Trophoblast cell (in vitro differentiated cells and primary cell): ENCODE results near the gene PTGIS.

Experiments used
- DNase-seq, 2 donors: peaks; one replicate each; pipeline ENCODE4 v3.0.0-alpha.2; 2016
- H2AFZ ChIP-seq: 2 replicates; pipeline ENCODE4 v1.6.1; 2013; ENCODE audit warnings: low read length, moderate library complexity, mild to moderate bottlenecking; ENCODE audit not compliant: insufficient read depth, poor library complexity
- H2AK5ac ChIP-seq: 2 replicates; pipeline ENCODE4 v1.6.1; 2013; ENCODE audit warnings: mild to moderate bottlenecking, low read length
- H2BK120ac ChIP-seq: 2 replicates; pipeline ENCODE4 v1.6.1; 2013; ENCODE audit warnings: low read length, mild to moderate bottlenecking, moderate library complexity; ENCODE audit not compliant: insufficient read depth, poor library complexity
- H2BK12ac ChIP-seq: 2 replicates; pipeline ENCODE4 v1.6.1; 2013; ENCODE audit warnings: mild to moderate bottlenecking, low read length, moderate library complexity
- H2BK5ac ChIP-seq: 2 replicates; pipeline ENCODE4 v1.6.1; 2013; ENCODE audit warnings: low read length, low read depth, moderate library complexity, mild to moderate bottlenecking; ENCODE audit not compliant: poor library complexity
- H3K14ac ChIP-seq: 2 replicates; pipeline ENCODE4 v1.6.1; 2013; ENCODE audit warnings: mild to moderate bottlenecking, low read length
- H3K18ac ChIP-seq: 2 replicates; pipeline ENCODE4 v1.6.1; 2013; ENCODE audit warnings: mild to moderate bottlenecking, low read length
- H3K23ac ChIP-seq: 2 replicates; pipeline ENCODE4 v1.6.1; 2013; ENCODE audit warnings: low read length
- H3K27ac ChIP-seq: 2 replicates; pipeline ENCODE4 v1.5.1; 2013; ENCODE audit warnings: low read depth, mild to moderate bottlenecking, inconsistent platforms, low read length, moderate library complexity
- H3K27me3 ChIP-seq: 2 replicates; pipeline ENCODE4 v1.6.1; 2013; ENCODE audit warnings: inconsistent platforms, mild to moderate bottlenecking, low read length, moderate library complexity; ENCODE audit not compliant: insufficient read depth
- H3K36me3 ChIP-seq, 2 experiments: 1 replicate in 1 of 2; 2 replicates in 1 of 2; pipeline ENCODE4 v1.6.1; 2013; ENCODE audit warnings: low read length in 2 of 2, mild to moderate bottlenecking in 2 of 2, moderate library complexity in 1 of 2; ENCODE audit not compliant: insufficient read depth in 2 of 2, control insufficient read depth in 1 of 2
- H3K4ac ChIP-seq: 2 replicates; pipeline ENCODE4 v1.6.1; 2013; ENCODE audit warnings: low read depth, mild to moderate bottlenecking, low read length, moderate library complexity
- H3K4me1 ChIP-seq, 2 experiments: 1 replicate in 1 of 2; 2 replicates in 1 of 2; pipeline ENCODE4 v1.6.1; 2013; ENCODE audit warnings: low read length in 2 of 2, mild to moderate bottlenecking in 2 of 2, moderate library complexity in 1 of 2; ENCODE audit not compliant: insufficient read depth in 2 of 2, control insufficient read depth in 1 of 2
- H3K4me2 ChIP-seq: 2 replicates; pipeline ENCODE4 v1.6.1; 2013; ENCODE audit warnings: inconsistent platforms, mild to moderate bottlenecking, low read length, moderate library complexity
- H3K4me3 ChIP-seq: 2 replicates; pipeline ENCODE4 v1.5.1; 2013; ENCODE audit warnings: mild to moderate bottlenecking, low read depth, low read length, inconsistent platforms
- H3K79me1 ChIP-seq: one replicate; pipeline ENCODE4 v1.6.1; 2013; ENCODE audit warnings: low read length
- H3K79me2 ChIP-seq: 2 replicates; pipeline ENCODE4 v1.6.1; 2013; ENCODE audit warnings: low read length, mild to moderate bottlenecking; ENCODE audit not compliant: control insufficient read depth, insufficient read depth, poor library complexity
- H3K9ac ChIP-seq: 2 replicates; pipeline ENCODE4 v1.6.1; 2013; ENCODE audit warnings: mild to moderate bottlenecking, low read length
- H3K9me3 ChIP-seq: 2 replicates; pipeline ENCODE4 v1.6.1; 2013; ENCODE audit warnings: low read depth, mild to moderate bottlenecking, control low read depth, inconsistent platforms, low read length; ENCODE audit not compliant: insufficient read depth
- H4K12ac ChIP-seq: 2 replicates; pipeline ENCODE4 v1.6.1; 2013; ENCODE audit warnings: low read depth, mild to moderate bottlenecking, low read length, moderate library complexity
- H4K8ac ChIP-seq: 2 replicates; pipeline ENCODE4 v1.6.1; 2013; ENCODE audit warnings: low read depth, mild to moderate bottlenecking, low read length, moderate library complexity
- H4K91ac ChIP-seq: one replicate; pipeline ENCODE4 v1.6.1; 2013; ENCODE audit warnings: low read depth, mild to moderate bottlenecking, low read length, moderate library complexity
- WGBS: extraction: QIAGEN DNeasy Blood & Tissue Kit; methylation state at CpG from one replicate; pipeline ENCODE4 v1.1.7; 2013; ENCODE audit warnings: missing lambda C conversion rate; ENCODE audit not compliant: insufficient read length, insufficient coverage; ENCODE audit errors: extremely low coverage; 5-methylcytosine and 5-hydroxymethylcytosine counted together

The PTGIS gene

DNA sequence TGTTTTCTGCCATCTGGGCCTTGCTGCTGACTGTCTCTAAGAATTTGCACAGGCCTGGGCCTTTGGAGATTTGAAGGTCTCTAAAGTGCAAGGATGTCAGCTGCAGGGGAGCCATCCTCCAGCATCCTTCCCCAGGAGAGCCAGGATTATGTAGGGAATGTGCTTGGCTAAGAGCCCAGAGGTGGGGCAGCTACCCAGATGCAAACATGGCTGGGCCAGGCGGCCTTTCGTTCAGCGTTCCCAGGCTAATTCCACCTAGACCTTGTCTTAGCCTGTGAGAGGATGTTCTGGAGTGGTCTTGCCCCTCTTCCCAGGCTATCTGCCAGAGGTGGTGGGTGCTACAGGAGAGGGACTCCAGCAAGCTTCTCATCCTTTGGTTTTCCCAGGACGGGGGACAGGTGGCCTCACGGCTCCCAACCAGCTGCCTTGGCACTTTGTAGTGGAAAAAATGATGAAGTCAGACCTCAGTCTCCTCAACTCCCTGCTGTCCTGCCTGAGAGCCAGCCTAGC is 7.7 kb upstream of the PTGIS start:
- Histone ChIP-seq H4K91ac (no peak overlapping the region), H2BK12ac (no peak overlapping the region), H3K4ac (no peak overlapping the region), H3K9ac (no peak overlapping the region), H3K9me3 (no peaks in the 10 kb centered on the region), H2AK5ac (no peak overlapping the region), H3K4me2 (no peak overlapping the region), H3K36me3 (no peaks in the 10 kb centered on the region), H3K79me1 (no peaks in the 10 kb centered on the region), H2BK120ac (no peak overlapping the region), H3K18ac (no peak overlapping the region), H4K8ac (no peak overlapping the region), H3K79me2 (no peaks in the 10 kb centered on the region), H3K27ac (no peak overlapping the region), H3K4me1 (no peaks in the 10 kb centered on the region), H4K12ac (no peak overlapping the region), H2BK5ac (no peak overlapping the region), H3K27me3 (no peaks in the 10 kb centered on the region), H3K23ac (no peak overlapping the region), H3K14ac (no peak overlapping the region), H3K4me3 (no peak overlapping the region), H2AFZ (no peak overlapping the region)
- WGBS: no CpG with 5 or more reads among the region's 5 CpGs
- no peak for DNase-seq

DNA sequence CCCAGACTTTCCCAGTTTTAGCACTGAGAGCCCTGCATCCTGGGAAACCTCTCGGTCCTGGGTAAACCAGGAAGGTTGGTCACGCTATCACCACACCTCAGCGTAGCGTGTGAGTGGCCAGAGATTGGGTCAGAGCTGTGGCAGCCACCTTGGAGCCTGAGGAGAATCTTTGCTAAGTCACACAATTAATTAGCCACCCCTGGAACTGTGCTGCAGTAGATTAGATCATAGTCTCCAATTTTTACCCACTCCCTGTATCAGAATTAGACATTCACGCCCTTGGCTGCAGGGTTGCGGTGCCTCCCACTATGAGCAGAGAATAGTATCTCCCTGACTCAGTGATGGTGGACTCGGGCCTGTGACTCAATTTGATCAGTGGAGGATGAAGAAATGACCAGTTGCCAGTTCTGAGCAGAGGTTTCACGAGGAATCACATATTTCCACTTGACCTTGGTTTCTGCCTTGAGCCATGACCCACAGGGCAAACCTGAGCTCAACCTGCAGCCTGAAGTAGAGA is 6.0 kb upstream of the PTGIS start:
- peaks cover under 1% of the 10 kb centered on the region for H3K9me3 ChIP-seq
- H4K12ac ChIP-seq: no peak overlapping the region
- no peaks in the 10 kb centered on the region for H3K27me3 ChIP-seq
- no peak overlapping the region for H3K14ac ChIP-seq
- H2BK5ac ChIP-seq: no peak overlapping the region
- H4K91ac ChIP-seq: no peak overlapping the region
- peaks cover 2% of the 10 kb centered on the region for H3K79me1 ChIP-seq
- no peak overlapping the region for H2AFZ ChIP-seq
- no peak overlapping the region for H4K8ac ChIP-seq
- no peak overlapping the region for H3K18ac ChIP-seq
- peak; percentile 64 to 76 for DNase-seq
- no peaks in the 10 kb centered on the region for H3K79me2 ChIP-seq
- peaks cover under 1 to 4% of the 10 kb centered on the region in 2 experiments for H3K4me1 ChIP-seq
- H3K4ac ChIP-seq: no peak overlapping the region
- no peak overlapping the region for H2BK12ac ChIP-seq
- no peak overlapping the region for H3K4me3 ChIP-seq
- no CpG with 5 or more reads among the region's 8 CpGs for WGBS
- H2AK5ac ChIP-seq: no peak overlapping the region
- no peak overlapping the region for H2BK120ac ChIP-seq
- no peak overlapping the region for H3K23ac ChIP-seq
- no peak overlapping the region for H3K27ac ChIP-seq
- no peak overlapping the region for H3K9ac ChIP-seq
- no peak overlapping the region for H3K4me2 ChIP-seq
- no peaks in the 10 kb centered on the region for H3K36me3 ChIP-seq

GRCh38 chr20:49572857-49573256 is 4.9 kb upstream of the PTGIS start:
- Histone ChIP-seq H2AFZ (no peak overlapping the region), H4K8ac (no peak overlapping the region), H3K18ac (no peak overlapping the region), H2BK120ac (no peak overlapping the region), H2BK12ac (no peak overlapping the region), H3K79me2 (peaks cover under 1% of the 10 kb centered on the region), H3K4me2 (no peak overlapping the region), H3K36me3 (no peaks in the 10 kb centered on the region), H3K9me3 (peaks cover 3% of the 10 kb centered on the region), H3K14ac (no peak overlapping the region), H4K12ac (no peak overlapping the region), H3K27me3 (no peaks in the 10 kb centered on the region), H4K91ac (no peak overlapping the region), H3K27ac (no peak overlapping the region), H3K79me1 (peaks cover 5% of the 10 kb centered on the region), H3K4me3 (no peak overlapping the region), H2AK5ac (no peak overlapping the region), H3K4ac (no peak overlapping the region), H3K23ac (no peak overlapping the region), H3K9ac (no peak overlapping the region), H2BK5ac (no peak overlapping the region), H3K4me1 (peaks cover 7 to 8% of the 10 kb centered on the region in 2 experiments)
- WGBS: no CpG with 5 or more reads among the region's 6 CpGs
- DNase-seq: no peak

DNA sequence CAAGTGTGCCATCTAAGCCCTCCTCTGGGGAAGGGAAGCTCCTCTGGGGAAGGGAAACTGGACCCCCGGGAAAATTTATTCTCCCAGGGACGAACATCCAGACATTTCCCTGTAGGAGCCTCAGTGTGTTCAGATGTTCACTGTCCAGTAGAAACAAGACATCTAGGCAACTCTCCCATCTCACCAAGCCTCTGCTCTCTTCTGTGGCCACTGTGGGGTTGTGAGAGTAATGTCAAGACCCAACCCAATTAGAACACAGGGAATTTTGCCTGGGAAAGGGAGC is 3.6 kb upstream of the PTGIS start:
- no peak overlapping the region for H3K4me2 ChIP-seq
- H2AK5ac ChIP-seq: no peak overlapping the region
- H3K14ac ChIP-seq: no peak overlapping the region
- peaks cover 7% of the 10 kb centered on the region for H3K79me2 ChIP-seq
- no peak overlapping the region for H3K27ac ChIP-seq
- no peak overlapping the region for H2BK120ac ChIP-seq
- no peak overlapping the region for H3K4ac ChIP-seq
- H3K4me3 ChIP-seq: no peak overlapping the region
- H3K9me3 ChIP-seq: peaks cover 5% of the 10 kb centered on the region
- no peak overlapping the region for H2AFZ ChIP-seq
- peaks cover 12 to 14% of the 10 kb centered on the region in 2 experiments for H3K4me1 ChIP-seq
- no peak overlapping the region for H4K91ac ChIP-seq
- H3K27me3 ChIP-seq: no peaks in the 10 kb centered on the region
- H4K12ac ChIP-seq: no peak overlapping the region
- H3K79me1 ChIP-seq: peaks cover 11% of the 10 kb centered on the region
- H3K36me3 ChIP-seq: no peaks in the 10 kb centered on the region
- H2BK12ac ChIP-seq: no peak overlapping the region
- H4K8ac ChIP-seq: no peak overlapping the region
- H3K23ac ChIP-seq: no peak overlapping the region
- H2BK5ac ChIP-seq: no peak overlapping the region
- no CpG with 5 or more reads among the region's 2 CpGs for WGBS
- no peak overlapping the region for H3K9ac ChIP-seq
- no peak for DNase-seq
- no peak overlapping the region for H3K18ac ChIP-seq
